ENCODE data around the gene C2CD4B. TPM values are rescaled to one million over a fixed set of nuclear protein-coding genes. Genes with fewer than 3 reads are reported as not detected.

Gene C2CD4B
- total RNA-seq, 6 donors from 2014 or later: 0.67 to 16.8 (median 3.1) TPM

DNA sequence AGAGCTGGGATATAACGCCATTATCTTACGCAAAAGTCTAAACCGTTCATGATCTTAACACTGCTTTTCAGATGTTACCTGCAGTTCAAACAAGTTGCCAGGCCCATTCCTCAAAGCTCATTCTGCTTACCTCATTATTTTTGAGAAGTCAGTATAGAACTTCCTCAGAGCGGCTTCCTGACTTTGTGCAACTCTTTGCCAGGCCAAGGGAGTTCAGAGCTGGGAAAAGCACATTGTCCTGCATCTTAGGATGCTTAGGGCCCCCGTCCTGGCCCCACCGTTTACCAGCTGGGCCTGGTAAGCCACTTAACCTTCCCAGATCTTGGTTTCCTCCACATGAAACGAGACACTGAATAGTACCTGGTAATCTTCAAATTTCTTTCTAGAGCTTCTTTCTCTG, 6.8 kb upstream of the C2CD4B start:
- peak overlapping the region; percentile 12 to 66 (median 44) for H3K27ac ChIP-seq
- TF ChIP-seq POLR2AphosphoS5 (IDR thresholded peaks at IDR 0.05) (no peak), EP300 (IDR thresholded peaks at IDR 0.05) (no peak), POLR2A (IDR thresholded peaks at IDR 0.05) (no peak)
- TF ChIP-seq, protein P1, sequence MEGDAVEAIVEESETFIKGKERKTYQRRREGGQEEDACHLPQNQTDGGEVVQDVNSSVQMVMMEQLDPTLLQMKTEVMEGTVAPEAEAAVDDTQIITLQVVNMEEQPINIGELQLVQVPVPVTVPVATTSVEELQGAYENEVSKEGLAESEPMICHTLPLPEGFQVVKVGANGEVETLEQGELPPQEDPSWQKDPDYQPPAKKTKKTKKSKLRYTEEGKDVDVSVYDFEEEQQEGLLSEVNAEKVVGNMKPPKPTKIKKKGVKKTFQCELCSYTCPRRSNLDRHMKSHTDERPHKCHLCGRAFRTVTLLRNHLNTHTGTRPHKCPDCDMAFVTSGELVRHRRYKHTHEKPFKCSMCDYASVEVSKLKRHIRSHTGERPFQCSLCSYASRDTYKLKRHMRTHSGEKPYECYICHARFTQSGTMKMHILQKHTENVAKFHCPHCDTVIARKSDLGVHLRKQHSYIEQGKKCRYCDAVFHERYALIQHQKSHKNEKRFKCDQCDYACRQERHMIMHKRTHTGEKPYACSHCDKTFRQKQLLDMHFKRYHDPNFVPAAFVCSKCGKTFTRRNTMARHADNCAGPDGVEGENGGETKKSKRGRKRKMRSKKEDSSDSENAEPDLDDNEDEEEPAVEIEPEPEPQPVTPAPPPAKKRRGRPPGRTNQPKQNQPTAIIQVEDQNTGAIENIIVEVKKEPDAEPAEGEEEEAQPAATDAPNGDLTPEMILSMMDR (IDR thresholded peaks at IDR 0.05): no peak
- no peak for DNase-seq
- no peak overlapping the region for H3K4me3 ChIP-seq
- 51% methylated on average over 7 of the region's 7 CpGs for WGBS, 2 donors
- peaks cover 0 to 7% (median 3%) of the 10 kb centered on the region in 4 donors for H3K4me1 ChIP-seq
- ATAC-seq (ENCODE audit: low FRiP score in 2 of 2): no peak
- H3K27me3 ChIP-seq: no peaks in the 10 kb centered on the region
- H3K9me3 ChIP-seq: no peaks in the 10 kb centered on the region
- H3K36me3 ChIP-seq: no peaks in the 10 kb centered on the region

DNA sequence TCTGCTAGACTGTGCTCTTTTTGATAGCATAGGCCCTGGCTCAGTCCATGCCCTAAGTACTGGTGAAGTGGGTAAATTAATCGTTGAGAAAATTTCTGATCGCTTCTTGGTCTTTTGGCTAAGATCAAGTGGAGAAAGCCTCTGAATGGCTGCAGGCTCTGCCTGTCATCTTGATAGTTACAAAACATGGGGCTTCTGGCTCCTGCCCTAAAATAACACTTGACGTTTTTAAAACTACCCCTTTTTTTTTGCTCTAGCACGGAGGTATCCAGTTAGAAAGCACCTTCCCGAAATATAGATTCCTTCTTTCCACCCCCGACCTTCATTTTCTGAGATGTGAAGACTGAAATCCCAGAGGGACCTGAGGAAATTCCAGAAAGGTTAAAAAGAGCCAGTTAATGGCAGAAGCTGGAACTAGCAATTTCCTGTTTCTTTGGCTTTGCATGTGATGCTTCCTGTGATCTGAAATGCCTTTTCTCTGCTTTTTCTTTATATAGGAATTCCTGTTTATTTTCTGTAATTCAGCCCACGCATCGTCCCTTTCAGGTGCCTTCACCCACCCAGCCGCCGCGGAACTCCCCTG, 799 bp upstream of the C2CD4B start:
- Histone ChIP-seq H3K4me3 (peak overlapping the region in 1 of 4 donors; percentile 60), H3K9me3 (no peaks in the 10 kb centered on the region), H3K27ac (peak overlapping the region in 3 of 4 donors; percentile 5 to 68 (median 16)), H3K4me1 (peaks cover 14 to 35% (median 17%) of the 10 kb centered on the region in 4 donors), H3K27me3 (peaks cover 0 to 17% (median 2%) of the 10 kb centered on the region in 4 donors), H3K36me3 (no peaks in the 10 kb centered on the region)
- DNase-seq: no peak
- TF ChIP-seq POLR2AphosphoS5 (IDR thresholded peaks at IDR 0.05): no peak
- peak in 1 of 2 donors; percentile 25 for ATAC-seq (ENCODE audit: low FRiP score in 2 of 2)
- 48 to 50% methylated on average over 11 of the region's 11 CpGs for WGBS, 2 donors

DNA sequence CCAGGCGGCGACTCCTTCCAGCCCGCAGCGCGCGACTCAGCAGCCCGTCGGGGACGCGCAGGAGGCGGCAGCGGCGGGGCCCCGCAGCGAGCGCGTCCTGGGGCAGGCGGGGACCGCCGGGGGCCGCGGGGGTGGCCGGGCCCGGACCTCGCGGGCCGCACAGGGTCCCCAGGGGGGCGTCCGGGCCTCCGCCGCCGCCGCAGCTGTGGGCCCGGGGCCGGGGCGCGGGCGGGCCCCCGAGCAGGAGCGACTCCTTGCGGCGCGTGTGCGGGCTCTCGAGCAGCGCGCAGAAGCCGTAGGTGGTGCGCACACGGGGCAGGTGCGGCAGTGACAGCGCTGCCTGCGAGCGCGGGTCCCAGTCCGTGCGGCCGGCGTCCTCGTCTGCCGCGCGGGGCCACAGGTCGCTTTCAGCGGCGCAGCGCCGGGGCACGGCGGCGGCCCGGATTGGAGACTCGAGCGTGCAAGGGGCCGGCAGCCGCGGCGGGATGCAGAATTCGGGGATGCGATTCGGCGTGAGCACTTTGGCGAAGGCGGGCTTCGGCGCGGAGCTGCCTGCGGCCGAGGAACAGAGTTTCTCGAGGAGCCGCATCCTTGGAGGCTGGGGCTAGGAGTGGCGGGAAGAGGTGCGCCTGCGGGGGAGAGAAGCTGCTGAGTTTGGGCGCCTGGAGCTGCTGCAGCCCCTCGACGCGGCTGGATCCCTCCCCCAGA, 535 bp downstream of the C2CD4B start:
- DNase-seq (peak in 1 of 2 donors; percentile 88), ATAC-seq (ENCODE audit: low FRiP score in 2 of 2) (peak; percentile 29 to 43)
- Histone ChIP-seq H3K36me3 (no peaks in the 10 kb centered on the region), H3K27me3 (peaks cover 0 to 17% (median 2%) of the 10 kb centered on the region in 4 donors), H3K9me3 (no peaks in the 10 kb centered on the region), H3K4me1 (peaks cover 14 to 35% (median 17%) of the 10 kb centered on the region in 4 donors), H3K4me3 (peak overlapping the region; percentile 11 to 60 (median 56)), H3K27ac (peak overlapping the region; percentile 63 to 85 (median 79))
- 2 to 6% methylated on average over 19 to 35 of the region's 98 CpGs for WGBS, 2 donors
- no peak for TF ChIP-seq POLR2A (IDR thresholded peaks at IDR 0.05)
- TF ChIP-seq EP300 (IDR thresholded peaks at IDR 0.05): no peak
- TF ChIP-seq POLR2AphosphoS5 (IDR thresholded peaks at IDR 0.05): no peak
- TF ChIP-seq, protein P1 (IDR thresholded peaks at IDR 0.05): no peak

DNA sequence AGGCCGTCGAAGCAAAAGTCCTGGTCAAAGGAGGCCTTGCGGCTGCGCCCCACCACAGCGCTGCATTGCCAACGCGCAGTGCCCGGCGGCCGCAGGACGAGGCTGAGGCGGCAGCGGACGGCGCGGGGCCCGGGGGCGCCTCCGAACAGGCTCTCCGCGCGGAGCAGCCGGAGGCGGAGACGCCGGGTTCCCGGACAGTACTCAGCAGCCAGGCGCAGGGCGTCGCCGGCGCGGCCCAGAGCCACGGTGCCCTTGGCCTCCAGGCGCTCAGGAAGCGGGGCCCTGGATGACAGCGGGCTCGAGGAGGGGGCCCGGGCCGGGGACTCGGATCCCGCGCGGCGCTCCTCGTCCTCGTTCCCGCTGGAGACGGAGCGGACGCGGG, 1.1 kb downstream of the C2CD4B start:
- TF ChIP-seq, protein P1 (IDR thresholded peaks at IDR 0.05): no peak
- Histone ChIP-seq H3K4me1 (peaks cover 14 to 35% (median 17%) of the 10 kb centered on the region in 4 donors), H3K36me3 (no peaks in the 10 kb centered on the region), H3K4me3 (peak overlapping the region; percentile 11 to 60 (median 56)), H3K9me3 (no peaks in the 10 kb centered on the region), H3K27me3 (peaks cover 0 to 17% (median 2%) of the 10 kb centered on the region in 4 donors), H3K27ac (peak overlapping the region; percentile 63 to 85 (median 79))
- peak in 1 of 2 donors; percentile 87 for DNase-seq
- peak in 1 of 2 donors; percentile 58 for ATAC-seq (ENCODE audit: low FRiP score in 2 of 2)
- WGBS, 2 donors: 10% methylated on average over 8 of the region's 52 CpGs; no CpG with 5 or more reads in 1 of the 2 donors

DNA sequence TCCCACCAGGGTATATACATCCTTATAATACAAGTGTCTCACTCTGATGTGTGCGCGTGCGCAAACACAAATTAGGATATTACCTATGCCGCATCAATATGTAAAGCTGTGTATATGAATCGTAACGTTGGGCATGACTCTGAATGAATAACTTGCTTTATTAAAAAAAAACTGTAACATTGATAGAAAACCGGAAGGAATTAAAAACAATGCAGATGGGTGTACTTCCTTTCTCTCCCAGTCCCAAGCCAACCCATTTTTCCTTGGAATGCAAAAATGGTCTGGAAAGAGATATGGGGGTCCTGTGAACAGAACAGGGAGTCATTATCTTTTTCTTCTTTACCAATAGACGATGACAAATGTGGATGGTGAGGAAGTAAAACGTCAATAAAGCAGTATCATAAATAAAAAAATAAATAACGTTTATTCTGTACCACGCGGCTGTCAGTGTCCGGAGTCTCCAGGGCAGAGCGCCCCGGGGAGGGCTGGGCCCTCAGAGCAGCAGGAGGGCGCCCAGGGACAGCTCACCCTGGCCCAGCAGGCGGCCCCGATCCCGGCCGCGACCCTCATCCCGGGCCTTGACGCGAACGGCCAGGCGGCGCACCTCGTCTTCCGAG, 1.6 kb downstream of the C2CD4B start:
- WGBS, 2 donors: 30 to 46% methylated on average over 15 to 29 of the region's 29 CpGs
- H3K36me3 ChIP-seq: no peaks in the 10 kb centered on the region
- DNase-seq (no peak), ATAC-seq (ENCODE audit: low FRiP score in 2 of 2) (peak in 1 of 2 donors; percentile 29)
- H3K27me3 ChIP-seq: peaks cover 0 to 17% (median 2%) of the 10 kb centered on the region in 4 donors
- TF ChIP-seq, protein P1 (IDR thresholded peaks at IDR 0.05): no peak
- TF ChIP-seq POLR2A (IDR thresholded peaks at IDR 0.05): no peak
- TF ChIP-seq POLR2AphosphoS5 (IDR thresholded peaks at IDR 0.05): no peak
- no peak for TF ChIP-seq EP300 (IDR thresholded peaks at IDR 0.05)
- peak overlapping the region; percentile 63 to 85 (median 79) for H3K27ac ChIP-seq
- peak overlapping the region in 3 of 4 donors; percentile 52 to 60 (median 60) for H3K4me3 ChIP-seq
- peaks cover 0 to 2% (median 0%) of the 10 kb centered on the region in 4 donors for H3K9me3 ChIP-seq
- H3K4me1 ChIP-seq: peaks cover 14 to 35% (median 17%) of the 10 kb centered on the region in 4 donors
